ENCODE results near the gene TSR3.

Gene TSR3

GRCh38 chr16:1351582-1352362 is at the start of gene TSR3, which contains the start of gene GNPTG:
TSR3 (minus strand) TSS chr16:1351878; CDS start chr16:1351804, 74 bp downstream.
GNPTG (plus strand) TSS chr16:1351931; CDS start chr16:1351966, 35 bp downstream.
- DNase-seq (ENCODE audit: low read depth): peak; percentile 29

GRCh38 chr16:1401061-1401757 is 49.5 kb upstream of the TSR3 start:
- DNase-seq (ENCODE audit: low read depth): no peak

- DNase-seq (ENCODE audit: low read depth): no peak
Observed at GRCh38 chr16:1398826-1399581, 47.3 kb upstream of the TSR3 start.

- DNase-seq (ENCODE audit: low read depth): no peak
Observed at GRCh38 chr16:1398351-1398750, 46.7 kb upstream of the TSR3 start.

GRCh38 chr16:1397779-1398178 is 46.1 kb upstream of the TSR3 start:
- no peak for DNase-seq (ENCODE audit: low read depth)

GRCh38 chr16:1395444-1396031 is 43.9 kb upstream of the TSR3 start:
- no peak for DNase-seq (ENCODE audit: low read depth)

- DNase-seq (ENCODE audit: low read depth): no peak
Observed at GRCh38 chr16:1394367-1394951, 42.8 kb upstream of the TSR3 start.

GRCh38 chr16:1393613-1394176 is 42.0 kb upstream of the TSR3 start:
- DNase-seq (ENCODE audit: low read depth): no peak

GRCh38 chr16:1392826-1393225 is 41.1 kb upstream of the TSR3 start:
- DNase-seq (ENCODE audit: low read depth): no peak

GRCh38 chr16:1390239-1390779 is 38.6 kb upstream of the TSR3 start:
- DNase-seq (ENCODE audit: low read depth): no peak

GRCh38 chr16:1389762-1390161 is 38.1 kb upstream of the TSR3 start:
- no peak for DNase-seq (ENCODE audit: low read depth)

- no peak for DNase-seq (ENCODE audit: low read depth)
Observed at GRCh38 chr16:1387331-1387730, 35.7 kb upstream of the TSR3 start.

GRCh38 chr16:1385232-1385631 is 33.6 kb upstream of the TSR3 start:
- no peak for DNase-seq (ENCODE audit: low read depth)

- no peak for DNase-seq (ENCODE audit: low read depth)
Observed at GRCh38 chr16:1383556-1383955, 31.9 kb upstream of the TSR3 start.

- DNase-seq (ENCODE audit: low read depth): no peak
Observed at GRCh38 chr16:1381612-1382406, 30.1 kb upstream of the TSR3 start.

- no peak for DNase-seq (ENCODE audit: low read depth)
Observed at GRCh38 chr16:1380195-1380594, 28.5 kb upstream of the TSR3 start.

GRCh38 chr16:1379304-1380076 is 27.8 kb upstream of the TSR3 start:
- DNase-seq (ENCODE audit: low read depth): no peak

GRCh38 chr16:1378804-1379303 is 27.2 kb upstream of the TSR3 start:
- no peak for DNase-seq (ENCODE audit: low read depth)

- no peak for DNase-seq (ENCODE audit: low read depth)
Observed at GRCh38 chr16:1378087-1378803, 26.6 kb upstream of the TSR3 start.

All from HS-27A (cell line).